Stimulated activated CD8-positive, alpha-beta memory T cell treated with anti-CD3 and anti-CD28 coated beads, Interleukin-4, amount 100 ng/mL, for 1 hour (primary cell): ENCODE data around the gene NELL1.

Experiments used
- DNase-seq, 2 donors: peaks; one replicate each; pipeline ENCODE4 v3.0.0-alpha.2; 2020; ENCODE audit warnings: low read depth in 2 of 2, low spot score in 1 of 2

The NELL1 gene

GRCh38 chr11:20962581-20962980, 293.2 kb downstream of the NELL1 start:
- DNase-seq, result no peak

GRCh38 chr11:20963596-20963995, 294.2 kb downstream of the NELL1 start:
- DNase-seq, result no peak

GRCh38 chr11:20964985-20965384, 295.6 kb downstream of the NELL1 start:
- DNase-seq, result no peak

- DNase-seq, result no peak
Observed at GRCh38 chr11:20966489-20966888, 297.1 kb downstream of the NELL1 start.

GRCh38 chr11:20973940-20974559, 304.7 kb downstream of the NELL1 start:
- DNase-seq, result no peak

- DNase-seq, result no peak
Observed at GRCh38 chr11:20980736-20981135, 311.4 kb downstream of the NELL1 start.

GRCh38 chr11:20990447-20990846, 321.1 kb downstream of the NELL1 start:
- DNase-seq, result no peak

- no peak for DNase-seq
Observed at GRCh38 chr11:20991471-20991870, 322.1 kb downstream of the NELL1 start.

GRCh38 chr11:21007297-21007696, 337.9 kb downstream of the NELL1 start:
- DNase-seq, result no peak

GRCh38 chr11:21018248-21018647, 348.9 kb downstream of the NELL1 start:
- no peak for DNase-seq

GRCh38 chr11:21026685-21027084, 357.3 kb downstream of the NELL1 start:
- no peak for DNase-seq

- no peak for DNase-seq
Observed at GRCh38 chr11:21037850-21038249, 368.5 kb downstream of the NELL1 start.

- DNase-seq, result no peak
Observed at GRCh38 chr11:21038801-21039200, 369.4 kb downstream of the NELL1 start.

GRCh38 chr11:21040630-21041029, 371.2 kb downstream of the NELL1 start:
- no peak for DNase-seq

- no peak for DNase-seq
Observed at GRCh38 chr11:21048626-21049025, 379.2 kb downstream of the NELL1 start.

- DNase-seq, result no peak
Observed at GRCh38 chr11:21053466-21053865, 384.1 kb downstream of the NELL1 start.

GRCh38 chr11:21056644-21057043, 387.3 kb downstream of the NELL1 start:
- DNase-seq, result no peak

GRCh38 chr11:21059879-21060278, 390.5 kb downstream of the NELL1 start:
- DNase-seq, result no peak

- DNase-seq, result no peak
Observed at GRCh38 chr11:21066030-21066429, 396.6 kb downstream of the NELL1 start.

- DNase-seq, result no peak
Observed at GRCh38 chr11:21068886-21069285, 399.5 kb downstream of the NELL1 start.

GRCh38 chr11:21069909-21070308, 400.5 kb downstream of the NELL1 start:
- DNase-seq, result no peak

GRCh38 chr11:21072558-21072957, 403.2 kb downstream of the NELL1 start:
- DNase-seq, result no peak

- no peak for DNase-seq
Observed at GRCh38 chr11:21082853-21083252, 413.5 kb downstream of the NELL1 start.

- DNase-seq, result no peak
Observed at GRCh38 chr11:21088930-21089329, 419.5 kb downstream of the NELL1 start.
